AG08395 (cell line): ENCODE data around the gene DNAH2.

Experiments used
- DNase-seq: peaks from one replicate; pipeline ENCODE4 v3.0.0; 2012; ENCODE audit warnings: mixed read lengths, low spot score

The DNAH2 gene

DNA sequence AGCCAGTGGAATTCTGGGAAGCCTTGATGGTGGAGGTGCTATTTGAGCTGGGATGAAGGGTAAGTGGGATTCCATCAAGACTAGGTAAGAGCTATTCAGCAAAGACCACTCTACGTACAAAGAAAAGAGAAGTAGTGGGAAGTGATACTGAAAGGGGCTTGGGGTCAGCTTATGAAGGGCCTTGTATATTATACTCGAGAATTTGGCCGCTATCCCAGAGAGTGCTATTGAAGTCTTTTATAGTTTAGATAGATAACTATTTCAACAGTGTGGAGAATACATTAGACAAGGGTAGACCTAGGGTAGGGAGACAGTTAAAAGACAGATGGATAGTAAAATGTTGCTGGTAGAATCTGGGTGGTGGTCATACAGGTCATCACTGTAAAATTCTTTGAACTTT, 10.3 kb downstream of the DNAH2 start:
- no peak for DNase-seq

DNA sequence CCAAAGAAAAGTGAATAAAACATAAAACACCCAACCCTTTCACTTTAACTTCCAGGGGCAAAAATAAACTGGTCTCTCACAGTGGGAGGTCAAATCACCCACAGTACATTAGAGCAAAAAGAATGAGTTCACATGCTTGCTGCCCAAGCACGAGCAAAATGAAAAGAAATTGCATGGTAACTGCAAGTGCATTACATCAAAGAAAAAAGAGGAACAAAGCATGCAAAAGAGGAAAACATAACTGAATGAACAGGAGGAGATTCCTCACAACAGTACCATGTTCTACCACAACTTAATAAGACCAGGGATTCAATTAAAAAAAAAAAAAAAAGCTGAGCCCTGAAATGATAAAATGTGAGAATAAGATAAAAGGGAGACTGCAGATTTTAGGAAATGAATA, 12.3 kb downstream of the DNAH2 start:
- no peak for DNase-seq

DNA sequence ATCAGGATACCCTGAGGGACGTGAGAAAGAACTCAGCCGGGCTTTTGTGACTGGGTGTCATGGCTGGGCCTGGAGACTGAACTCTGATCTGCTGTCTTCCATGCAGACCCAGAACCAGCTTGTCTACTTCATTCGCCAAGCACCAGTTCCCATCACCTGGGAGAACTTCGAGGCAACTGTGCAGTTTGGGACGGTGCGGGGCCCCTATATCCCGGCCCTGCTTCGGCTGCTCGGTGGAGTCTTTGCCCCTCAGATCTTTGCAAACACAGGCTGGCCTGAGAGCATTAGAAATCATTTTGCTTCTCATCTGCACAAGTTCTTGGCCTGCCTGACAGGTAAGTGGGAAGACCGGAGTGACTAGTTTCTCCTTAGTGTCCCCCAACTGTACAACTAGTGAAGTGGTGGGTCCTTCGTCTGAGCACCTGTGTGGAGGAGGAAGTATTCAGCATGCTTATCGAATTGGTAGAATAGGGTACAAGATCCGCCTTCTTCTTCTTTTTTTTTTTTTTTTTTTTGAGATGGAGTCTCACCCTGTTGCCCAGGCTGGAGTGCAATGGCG, 15.5 kb downstream of the DNAH2 start:
- DNase-seq = no peak

DNA sequence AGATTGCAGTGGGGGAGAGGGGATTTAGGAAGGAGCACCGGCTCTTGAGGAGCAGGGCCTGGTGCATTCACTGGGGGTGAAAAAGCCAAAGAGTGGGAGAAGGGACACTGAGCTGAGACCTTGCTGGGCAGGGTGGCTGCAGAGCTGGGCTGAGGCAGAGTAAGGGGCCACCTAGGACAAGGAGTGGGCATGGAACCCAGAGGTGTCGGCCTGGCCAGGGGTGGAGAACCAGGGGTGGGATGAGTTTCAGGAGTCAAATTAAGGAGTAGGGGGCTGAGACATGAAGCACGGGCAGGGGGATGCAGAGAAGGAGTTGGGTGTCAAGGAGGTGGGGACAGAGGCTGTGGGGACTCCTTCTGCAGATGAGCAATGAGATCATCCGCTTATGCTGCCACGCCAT, 20.1 kb downstream of the DNAH2 start:
- DNase-seq = no peak

DNA sequence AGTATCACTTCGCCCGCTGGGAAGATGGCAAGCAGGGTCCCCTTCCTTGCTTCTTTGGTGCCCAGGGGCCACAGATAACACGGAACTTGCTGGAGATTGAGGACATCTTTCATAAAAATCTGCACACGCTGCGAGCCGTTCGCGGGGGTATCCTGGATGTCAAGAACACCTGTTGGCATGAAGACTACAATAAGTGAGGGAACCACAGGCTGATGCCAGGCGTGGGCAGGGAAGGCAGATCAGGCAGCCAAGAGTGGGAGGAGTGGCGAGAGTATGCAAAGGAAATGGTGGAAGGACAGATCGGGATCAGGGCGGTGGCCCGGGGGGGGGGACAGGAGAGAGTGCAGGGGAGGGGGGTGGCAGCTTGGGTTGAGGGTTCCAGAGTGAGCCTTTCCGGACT, 22.2 kb downstream of the DNAH2 start:
- DNase-seq = no peak

DNA sequence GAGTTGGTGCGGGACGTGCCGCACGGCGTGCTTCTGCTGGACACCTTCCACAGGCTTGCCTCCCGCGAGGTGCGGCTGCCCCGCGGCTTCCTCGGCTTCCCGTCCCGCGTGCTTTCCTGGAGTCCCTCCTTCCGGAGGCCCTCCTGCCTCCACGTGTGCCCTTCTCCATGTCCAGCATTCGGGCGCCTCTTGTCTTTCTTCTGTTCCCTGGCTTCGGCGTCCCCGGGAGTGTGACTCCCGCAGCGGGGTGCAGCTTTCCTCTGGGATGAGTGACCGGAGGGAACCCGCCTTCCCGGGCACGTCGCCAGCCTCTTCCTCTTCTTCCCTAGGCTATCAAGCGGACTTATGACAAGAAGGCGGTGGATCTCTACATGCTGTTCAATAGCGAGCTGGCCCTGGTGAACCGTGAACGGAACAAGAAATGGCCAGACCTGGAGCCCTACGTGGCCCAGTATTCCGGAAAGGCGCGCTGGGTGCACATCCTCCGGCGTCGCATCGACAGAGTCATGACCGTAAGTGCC, 23.0 kb downstream of the DNAH2 start:
- no peak for DNase-seq

DNA sequence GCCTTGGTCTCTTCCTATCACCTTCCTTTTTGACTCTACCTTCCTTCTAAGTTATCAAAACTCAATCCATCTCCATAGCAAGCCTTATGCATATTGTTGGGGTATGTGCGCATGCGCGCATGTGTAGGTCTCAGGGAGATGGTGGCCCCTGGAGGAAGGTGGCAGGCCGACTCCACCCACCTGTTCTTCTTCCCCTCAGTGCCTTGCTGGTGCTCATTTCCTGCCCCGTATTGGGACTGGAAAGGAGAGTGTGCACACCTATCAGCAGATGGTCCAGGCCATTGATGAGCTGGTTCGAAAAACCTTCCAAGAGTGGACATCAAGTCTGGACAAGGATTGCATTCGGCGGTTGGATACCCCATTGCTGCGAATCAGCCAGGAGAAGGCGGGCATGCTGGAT, 25.2 kb downstream of the DNAH2 start:
- no peak for DNase-seq

DNA sequence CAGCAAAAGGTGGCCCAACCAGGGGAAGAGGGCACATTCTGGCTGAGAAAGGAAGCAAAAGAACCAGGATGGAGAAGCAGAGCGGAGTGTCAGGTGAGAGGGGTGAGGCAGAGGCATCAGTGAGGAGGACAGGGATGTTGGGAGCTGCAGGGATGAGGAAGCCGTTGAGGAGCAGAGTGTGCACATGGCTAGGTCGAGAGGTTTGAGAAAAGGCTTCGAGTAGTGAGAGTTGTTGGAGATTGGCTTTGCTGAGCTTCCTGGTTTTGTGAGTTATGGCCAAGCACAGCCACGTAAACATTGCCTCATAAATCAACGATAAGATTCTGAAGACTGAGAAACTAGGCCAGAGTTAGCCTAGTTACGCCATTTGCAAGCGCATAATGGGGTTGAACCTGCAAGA, 26.9 kb downstream of the DNAH2 start:
- DNase-seq = no peak

DNA sequence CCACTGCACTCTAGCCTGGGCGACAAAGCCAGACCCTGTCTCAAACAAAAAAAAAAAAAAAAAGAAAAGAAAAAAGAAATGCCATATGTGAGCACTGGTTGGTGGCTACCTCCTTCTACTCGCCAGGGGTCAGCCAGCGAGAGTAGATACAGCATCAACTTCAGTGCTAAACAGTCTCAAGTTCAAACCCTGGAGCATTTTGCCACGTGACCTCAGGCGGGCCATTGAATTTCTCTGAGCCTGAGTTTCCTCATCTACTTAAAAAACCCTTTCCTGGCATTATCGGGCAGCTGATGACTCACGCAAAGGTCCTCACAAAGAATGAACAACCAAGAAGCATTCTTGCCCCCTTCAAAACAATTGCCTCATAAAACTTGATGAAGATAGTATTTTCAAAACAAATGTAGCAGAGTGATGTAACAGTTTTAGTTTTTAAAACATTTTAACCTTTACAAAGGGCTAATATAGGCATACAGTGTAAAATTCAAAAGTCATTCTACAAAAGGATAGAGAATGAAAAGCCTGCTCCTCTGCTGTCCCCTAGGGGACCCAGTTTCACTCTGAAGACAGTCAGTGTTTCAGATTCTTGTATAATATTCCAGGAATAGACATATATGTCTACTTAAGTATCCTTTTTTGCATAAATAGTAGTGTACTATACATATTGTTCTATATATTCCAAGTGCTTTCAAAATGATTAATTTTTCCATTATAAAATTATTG, 28.4 kb downstream of the DNAH2 start:
- peak; percentile 78 for DNase-seq

DNA sequence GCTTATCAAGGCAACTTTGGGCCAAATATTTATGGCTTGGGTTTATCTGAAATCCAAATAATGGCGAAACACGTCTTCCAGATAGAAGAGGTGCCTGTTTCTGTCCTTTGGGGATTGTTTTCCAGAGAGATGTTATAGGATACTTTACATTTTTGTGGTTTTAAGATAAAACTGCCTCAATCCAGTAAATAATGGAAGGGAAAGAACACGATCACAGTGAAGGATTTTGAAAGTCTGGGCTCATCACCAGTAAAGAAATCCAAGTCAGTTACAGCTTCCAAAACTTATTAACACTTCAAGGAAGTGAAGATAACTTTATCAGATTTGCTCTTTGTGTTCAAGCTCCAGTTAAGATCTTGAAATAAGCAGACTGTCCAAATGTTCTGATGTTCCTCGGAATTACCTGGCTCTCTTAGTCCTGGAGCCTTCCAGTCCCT, 30.1 kb downstream of the DNAH2 start:
- DNase-seq = peak; percentile 24

DNA sequence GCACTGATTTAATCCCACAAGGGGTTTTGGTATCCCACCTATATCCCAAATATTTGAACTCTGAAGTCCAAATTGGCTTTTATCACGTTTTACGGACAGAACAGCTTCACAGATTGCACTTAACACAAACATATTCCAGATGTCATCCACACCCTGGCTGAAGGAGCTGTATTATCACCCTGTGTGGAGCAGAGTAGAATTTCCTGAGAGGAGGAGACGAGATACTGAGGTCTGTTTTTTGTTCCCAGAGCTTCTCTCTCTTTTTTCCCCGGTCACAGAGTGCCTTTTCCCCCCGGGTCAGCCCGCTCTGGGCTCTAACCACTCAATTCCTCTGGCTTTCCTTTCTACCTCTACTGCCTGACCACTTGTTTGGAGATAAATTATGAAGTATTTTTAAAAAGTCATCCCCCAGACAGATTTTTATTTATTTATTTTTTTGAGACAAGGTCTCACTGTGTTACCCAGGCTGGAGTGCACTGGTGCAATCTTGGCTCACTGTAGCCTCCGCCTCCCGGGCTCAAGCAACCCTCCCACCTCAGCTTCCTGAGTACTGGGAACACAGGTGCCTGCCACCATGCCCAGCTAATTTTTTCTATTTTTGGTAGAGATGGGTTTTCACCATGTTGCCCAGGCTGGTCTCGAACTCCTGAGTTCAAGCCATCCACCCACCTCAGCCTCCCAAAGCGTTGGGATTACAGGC, 30.7 kb downstream of the DNAH2 start:
- DNase-seq = no peak

DNA sequence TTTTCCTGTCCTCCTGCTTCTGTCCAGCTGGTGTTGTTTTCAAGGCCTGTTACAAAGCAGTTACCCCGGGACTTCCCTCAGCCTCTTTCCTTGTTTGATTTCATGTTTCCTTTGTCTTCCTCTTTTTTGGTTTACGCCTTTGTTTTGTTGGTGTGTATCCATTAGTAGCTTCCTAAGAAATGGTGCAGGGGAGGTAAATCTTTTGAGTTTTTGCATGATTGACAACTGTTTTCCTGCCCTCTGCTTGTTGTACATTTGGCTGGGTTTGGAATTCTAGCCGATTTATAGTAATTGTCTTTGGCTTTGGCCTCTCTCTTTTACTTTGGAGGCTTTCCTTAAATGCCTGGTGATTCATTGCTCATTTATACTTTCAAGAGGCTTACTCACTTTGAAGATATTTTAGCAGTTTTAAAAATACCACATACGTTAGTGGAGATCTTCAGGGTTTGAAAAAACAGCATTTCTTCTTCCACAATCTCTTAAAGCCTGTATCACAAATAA, 32.8 kb downstream of the DNAH2 start:
- peak; percentile 79 for DNase-seq

DNA sequence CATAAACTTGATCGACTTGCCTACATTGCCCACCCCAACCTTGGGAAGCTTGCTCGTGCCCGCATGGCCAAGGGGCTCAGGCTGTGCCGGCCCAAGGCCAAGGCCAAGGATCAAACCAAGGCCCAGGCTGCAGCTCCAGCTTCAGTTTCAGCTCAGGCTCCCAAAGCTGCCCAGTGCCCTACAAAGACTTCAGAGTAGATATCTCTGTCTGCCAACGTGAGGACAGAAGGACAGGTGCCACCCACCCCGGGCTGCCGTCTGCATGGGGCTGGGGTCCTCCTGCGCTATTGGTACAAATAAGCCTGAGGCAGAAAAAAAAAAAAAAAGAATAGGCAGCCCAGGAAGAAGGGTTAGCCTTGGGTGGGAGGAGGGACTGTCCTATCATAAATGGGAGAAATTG, 37.1 kb downstream of the DNAH2 start:
- DNase-seq = no peak

DNA sequence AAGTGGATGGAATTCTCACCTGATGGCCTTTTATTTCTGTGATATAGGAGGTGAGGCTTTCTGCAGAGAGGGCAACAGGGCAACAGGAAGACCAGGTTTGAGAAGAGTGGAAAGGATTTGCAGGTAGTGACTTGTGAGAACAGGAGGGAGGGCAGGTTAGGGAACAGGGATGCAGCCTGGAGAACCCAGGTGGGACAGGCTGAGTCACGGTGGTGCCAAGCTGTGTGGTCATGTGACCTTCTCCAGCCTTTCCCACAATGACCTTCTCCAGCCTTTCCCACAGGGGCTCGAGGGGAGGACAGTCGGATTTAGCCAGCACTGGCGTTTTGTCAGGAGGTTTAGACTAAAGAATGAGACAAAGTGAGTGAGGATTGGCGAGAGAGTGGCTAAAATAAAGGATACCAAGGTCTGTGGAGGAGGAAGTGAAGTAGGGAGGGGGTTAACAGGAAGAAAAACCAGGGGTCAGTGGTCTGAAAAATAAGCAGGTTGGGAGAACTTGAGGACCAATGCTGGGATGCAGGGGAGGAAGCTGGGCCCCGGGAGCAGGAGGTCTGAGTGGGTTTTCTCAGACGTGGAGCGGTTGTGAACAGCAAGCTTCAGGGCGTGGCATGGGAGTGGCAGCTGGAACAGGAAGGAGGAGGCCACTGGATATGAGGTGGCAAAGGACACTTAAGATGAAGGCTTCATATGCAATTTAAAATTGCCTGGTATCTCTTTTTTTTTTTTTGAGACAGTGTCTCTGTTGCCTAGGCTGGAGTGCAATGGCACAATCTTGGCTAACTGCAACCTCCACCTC, 37.7 kb downstream of the DNAH2 start:
- DNase-seq = no peak

DNA sequence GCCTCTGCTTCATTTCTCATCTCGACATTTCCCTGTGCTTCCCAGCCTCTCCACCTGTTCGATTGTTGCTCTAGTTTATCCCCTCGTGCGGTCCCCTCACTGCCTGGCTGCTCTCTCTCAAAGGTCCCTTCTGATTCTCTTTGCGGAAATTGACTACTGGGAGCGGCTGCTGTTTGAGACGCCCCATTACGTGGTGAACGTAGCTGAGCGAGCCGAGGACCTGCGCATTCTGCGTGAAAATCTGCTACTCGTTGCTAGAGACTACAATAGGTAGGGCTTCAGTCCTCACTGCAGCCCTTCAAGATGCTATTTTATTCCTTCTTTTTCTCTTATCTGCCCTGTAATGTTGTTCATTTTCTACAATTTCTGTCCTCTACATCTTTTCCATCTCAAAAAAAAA, 39.4 kb downstream of the DNAH2 start:
- no peak for DNase-seq

DNA sequence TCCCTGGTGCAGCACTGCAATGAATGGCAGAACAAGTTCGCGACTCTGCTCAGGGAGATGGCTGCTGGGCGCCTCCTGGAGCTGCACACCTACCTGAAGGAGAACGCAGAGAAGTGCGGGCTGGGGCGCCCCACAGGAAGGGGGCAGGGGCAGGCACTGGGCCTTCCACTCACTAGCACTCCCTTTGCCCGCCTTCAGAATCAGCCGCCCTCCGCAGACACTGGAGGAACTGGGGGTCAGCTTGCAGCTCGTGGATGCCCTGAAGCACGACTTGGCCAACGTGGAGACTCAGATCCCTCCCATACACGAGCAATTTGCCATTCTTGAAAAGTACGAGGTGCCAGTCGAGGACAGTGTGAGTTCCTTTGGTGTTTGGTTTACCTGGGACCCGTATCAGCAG, 46.4 kb downstream of the DNAH2 start:
- no peak for DNase-seq

DNA sequence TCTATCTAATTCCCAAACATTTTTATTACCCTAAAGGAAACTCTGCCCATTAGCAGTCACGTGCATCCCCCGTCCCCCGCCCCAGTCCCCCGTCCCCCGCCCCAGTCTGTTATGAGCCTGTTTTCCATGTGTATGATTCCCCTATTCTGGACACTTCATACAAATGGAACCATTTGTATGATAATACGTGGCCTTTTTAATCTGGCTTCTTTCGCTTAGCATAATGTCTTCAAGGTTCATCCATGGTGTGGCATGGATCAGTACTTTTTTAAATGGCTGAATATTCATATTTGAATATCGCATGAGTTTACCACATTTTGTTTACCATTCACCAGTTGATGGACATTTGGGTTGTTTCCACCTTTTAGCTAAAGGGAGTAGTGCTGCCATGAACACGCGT, 49.5 kb downstream of the DNAH2 start:
- DNase-seq = no peak

DNA sequence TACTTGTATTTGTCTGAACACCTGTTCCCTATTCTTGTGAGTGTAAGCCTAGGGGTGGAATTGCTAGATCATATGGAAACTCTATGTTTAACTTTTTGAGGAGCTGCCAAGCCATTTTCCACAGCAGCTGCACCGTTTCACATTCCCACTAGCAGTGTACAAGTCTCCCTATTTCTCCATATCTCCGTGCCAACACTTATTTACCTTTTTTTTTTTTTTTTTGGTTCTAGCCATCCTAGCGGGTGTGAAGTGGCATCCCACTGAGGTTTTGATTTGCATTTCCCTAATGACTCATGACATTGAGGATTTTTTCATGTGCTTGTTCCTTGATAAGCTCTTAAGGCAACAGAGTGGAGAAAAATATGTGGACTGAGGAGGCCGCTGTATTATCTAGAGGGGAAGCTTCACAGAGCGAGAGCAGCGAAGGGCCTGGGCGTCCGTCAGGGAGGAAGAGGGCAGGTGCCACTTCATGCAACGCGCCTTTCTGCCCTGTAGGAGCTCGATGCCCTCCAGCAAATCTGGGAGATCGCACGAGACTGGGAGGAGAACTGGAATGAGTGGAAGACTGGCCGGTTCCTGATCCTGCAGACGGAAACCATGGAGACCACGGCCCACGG, 50.0 kb downstream of the DNAH2 start:
- DNase-seq = no peak

DNA sequence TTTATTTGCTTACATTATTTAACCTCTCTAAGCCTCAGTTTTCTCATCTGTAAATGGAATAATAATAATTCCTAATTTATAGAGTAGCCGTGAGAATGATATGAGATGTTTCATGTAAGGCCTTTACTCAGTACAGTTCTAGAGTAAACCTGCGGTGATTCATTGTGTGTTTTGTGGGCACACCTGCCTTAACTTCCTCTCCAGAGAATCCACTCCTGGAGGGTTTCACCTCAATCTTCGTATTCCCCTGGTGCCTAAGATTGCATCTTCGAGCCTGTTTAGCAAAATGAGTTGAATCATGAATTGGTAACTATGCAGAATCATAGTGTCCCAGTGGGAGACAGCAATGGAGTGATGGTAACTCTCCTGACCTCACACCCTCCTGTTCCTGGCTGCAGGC, 52.3 kb downstream of the DNAH2 start:
- DNase-seq = no peak

DNA sequence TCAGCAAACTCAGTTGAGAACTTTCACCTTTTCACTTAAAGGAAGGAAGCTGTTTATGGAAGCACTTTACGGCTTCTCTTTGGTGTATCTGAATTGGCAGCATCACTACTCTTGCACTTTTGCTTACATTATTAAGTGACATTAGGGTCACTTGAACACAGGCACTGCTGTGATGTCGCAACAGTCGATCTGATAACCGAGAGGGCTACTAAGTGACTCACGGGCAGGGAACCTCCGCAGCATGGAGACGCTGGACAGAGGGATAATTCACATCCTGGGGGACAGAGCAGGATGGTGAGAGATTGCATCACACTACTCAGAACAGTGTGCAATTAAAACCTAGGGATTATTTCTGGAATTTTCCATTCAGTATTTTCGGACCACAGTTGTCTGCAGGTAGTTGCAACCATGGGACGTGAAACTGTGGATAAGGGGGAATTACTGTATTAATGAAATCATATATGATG, 56.5 kb downstream of the DNAH2 start:
- DNase-seq = no peak

DNA sequence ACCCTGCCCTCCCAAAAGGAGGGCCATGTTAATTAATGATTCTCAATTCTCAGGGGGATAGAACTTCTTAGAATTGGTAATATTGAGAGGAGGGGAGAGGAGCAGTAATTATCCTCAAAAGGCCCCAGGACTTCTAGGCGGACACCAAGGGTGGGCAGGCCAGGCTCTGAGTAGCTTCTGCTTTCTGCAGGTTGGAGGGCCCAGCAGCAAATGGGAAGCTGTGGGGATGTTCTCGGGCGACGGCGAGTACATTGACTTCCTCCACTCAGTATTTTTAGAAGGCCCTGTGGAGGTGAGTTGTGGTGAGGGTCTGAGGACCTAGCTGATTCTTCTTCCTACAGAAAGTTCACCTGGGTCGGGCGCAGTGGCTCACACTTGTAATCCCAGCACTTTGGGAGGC, 57.5 kb downstream of the DNAH2 start:
- DNase-seq = no peak

DNA sequence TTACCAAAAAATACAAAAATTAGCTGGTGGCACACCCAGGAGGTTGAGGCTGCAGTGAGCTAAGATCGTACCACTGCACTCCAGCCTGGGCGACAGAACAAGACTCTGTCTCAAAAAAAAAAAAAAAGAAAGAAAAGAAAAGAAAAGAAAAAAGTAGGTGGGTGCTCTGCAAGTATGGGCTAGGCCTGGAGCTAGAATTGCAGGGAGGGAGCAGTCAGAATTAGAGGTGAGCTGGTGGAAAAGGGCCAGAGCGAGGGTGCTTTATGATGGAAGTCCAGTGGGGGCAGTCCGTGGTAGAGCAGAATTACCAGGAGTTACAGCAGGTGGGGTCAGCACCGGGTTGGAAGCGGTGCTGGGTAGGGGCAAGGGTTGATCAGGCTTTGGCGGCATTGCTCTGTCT, 59.5 kb downstream of the DNAH2 start:
- no peak for DNase-seq
